Putamen (tissue), 1 donor: ENCODE results near the gene RBM19.
A peak's percentile ranks its signal among the peaks of the same experiment; 100 is the strongest.

Source experiments
- DNase-seq: peaks from one replicate; pipeline ENCODE4 v3.0.0-alpha.2; 2016; ENCODE audit warnings: low spot score

RBM19 gene

GRCh38 chr12:113855998-113856397 lies 110.1 kb downstream of the RBM19 start:
- no peak for DNase-seq

DNA sequence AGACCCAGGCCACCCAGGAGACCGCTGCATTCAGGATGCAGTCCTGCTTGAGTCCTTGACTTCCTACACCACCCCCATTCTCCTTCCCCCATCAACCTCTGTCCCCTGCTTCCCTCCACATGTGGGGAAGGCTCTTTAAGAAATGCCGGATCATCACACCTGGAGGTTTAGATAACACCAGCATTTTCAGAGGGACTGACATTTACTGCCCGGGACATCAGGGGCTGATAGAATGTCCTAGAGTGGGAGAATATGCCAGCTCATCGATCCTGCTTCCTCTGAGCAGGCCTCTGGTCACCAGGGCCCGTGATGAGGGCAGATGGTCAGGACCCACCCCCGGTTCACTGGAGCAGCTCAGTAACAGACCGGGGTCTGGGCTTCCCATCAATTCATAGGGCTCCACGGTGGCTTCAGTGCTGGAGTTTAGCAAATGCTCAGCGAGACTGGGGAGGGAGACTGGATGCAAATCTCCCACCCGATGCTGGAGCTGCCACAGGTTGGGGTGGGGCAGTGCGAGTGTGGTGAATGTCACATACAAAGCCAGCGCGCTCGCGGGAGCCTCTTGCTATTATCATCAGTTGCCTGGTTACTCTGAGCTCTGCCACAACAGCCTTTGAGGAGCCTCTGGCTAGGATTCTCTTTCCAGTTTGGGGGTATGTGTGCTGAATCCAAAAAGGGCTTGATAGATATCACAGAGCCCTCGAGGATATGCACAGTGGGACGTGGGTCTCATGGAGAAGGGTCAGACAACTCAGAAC lies 111.6 kb downstream of the RBM19 start:
- no peak for DNase-seq

- DNase-seq: no peak
Observed at GRCh38 chr12:113853491-113853890, 112.6 kb downstream of the RBM19 start.

DNA sequence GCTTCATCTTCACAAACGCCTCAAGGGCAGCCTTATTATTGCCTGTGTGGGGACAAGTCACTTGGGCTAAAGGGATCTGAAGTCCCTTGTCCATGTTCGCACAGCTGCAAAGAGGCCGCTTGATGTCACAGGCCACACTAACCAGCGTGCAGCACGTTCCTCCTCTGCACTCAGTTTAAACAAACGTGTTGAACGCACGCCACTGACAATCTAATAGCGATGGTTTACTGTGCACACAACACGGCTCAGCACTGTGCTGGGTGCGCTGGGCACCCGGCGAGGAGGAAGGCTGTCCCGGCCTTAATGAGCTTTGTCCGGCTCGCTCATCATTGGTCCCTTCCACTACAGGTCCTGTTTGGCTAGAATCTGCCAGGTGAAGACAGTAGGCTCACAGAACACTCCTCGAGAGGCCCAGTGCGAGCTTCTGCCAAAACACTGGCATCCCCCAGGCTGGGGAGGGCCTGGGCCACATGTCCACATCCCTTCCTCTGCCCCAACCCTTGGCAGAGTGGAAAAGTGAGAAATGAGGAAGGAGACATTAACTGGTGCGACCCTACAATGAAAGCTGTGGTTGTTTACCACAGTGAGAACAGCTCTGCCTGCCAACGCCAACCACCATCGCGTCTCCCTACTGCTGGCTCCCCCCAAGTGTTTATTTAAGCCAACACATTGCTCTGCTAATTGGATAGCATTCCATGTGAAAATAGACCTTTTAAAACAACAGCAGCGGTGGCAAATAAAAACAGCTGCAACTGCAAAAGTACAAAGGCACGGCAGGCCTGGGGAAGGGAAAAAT lies 113.2 kb downstream of the RBM19 start:
- DNase-seq: no peak

GRCh38 chr12:113852264-113852663 lies 113.9 kb downstream of the RBM19 start:
- no peak for DNase-seq

DNA sequence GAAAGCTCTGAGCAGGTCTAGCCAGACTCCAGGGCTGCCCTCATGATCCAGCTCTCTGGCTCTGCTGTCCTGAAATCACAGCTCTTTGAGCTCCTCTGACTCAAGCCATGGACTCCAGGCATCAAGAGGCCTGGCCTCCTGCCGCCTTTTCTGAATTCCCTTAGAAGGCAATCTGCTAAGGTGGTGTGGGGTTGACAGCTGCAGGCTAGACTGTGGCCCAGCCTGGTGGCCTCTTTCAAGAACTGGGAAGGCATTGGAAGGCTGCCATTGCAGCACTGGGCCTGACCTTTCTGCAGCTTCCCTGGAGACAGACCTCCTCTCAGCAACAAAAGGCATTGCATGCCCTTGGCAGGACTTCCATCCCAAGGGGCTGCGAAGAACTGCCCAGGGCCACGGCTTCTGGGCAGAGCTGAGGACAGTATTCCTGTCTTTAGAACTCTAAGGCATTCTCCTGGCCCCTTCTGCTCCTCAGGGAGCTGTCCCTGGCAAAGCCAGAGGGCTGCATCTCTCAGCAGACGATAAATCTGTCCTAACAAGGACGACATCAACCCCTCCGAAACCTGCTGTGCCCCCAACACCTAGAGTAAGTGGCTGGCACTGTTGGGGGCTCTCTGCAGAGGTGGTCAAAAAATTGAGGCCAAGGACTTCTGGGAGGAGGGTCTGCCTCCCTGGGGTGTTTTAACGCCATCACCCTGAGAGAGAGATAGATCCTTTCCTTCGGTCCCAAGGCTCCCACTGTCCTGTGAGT lies 115.6 kb downstream of the RBM19 start:
- no peak for DNase-seq

- DNase-seq: peak; percentile 26
Observed at GRCh38 chr12:113847856-113848255, 118.3 kb downstream of the RBM19 start.

GRCh38 chr12:113846883-113847755 lies 119.0 kb downstream of the RBM19 start:
- DNase-seq: no peak

GRCh38 chr12:113845900-113846674 lies 120.0 kb downstream of the RBM19 start:
- DNase-seq: no peak

DNA sequence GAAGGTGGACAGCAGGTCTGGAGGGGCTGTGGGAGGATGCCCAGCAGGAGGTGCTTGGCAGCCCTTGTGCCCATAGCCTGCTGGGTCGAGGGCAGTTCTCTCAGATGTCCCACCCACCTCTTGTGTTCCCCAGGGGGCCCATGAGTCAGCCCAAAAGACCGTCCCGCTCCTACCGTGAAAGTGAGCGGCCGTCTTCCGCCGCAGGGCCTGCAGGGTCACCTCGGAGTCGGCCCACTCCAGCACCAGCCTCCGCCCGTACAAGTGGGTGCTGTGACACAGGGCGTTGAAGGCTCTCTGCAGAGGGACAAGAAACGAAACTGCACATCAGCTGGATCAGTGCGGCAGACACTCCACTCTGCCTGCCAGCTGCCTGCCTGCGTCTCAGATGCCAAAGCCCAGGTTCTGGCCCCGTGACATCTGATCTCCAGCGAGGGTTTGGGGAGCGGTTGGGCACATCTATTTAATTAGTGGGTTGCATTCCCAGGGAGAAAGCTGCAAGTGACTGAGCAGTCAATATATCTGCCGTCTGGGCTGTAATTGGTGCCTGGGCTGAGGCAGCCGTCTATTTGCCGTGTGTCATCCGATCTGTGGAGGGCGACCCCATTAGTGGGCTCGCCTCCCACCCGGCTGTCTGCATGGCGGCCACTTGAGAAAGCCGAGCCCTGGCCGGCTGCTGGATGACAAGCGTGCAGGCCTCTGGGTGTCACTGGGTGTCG lies 121.5 kb downstream of the RBM19 start:
- no peak for DNase-seq

DNA sequence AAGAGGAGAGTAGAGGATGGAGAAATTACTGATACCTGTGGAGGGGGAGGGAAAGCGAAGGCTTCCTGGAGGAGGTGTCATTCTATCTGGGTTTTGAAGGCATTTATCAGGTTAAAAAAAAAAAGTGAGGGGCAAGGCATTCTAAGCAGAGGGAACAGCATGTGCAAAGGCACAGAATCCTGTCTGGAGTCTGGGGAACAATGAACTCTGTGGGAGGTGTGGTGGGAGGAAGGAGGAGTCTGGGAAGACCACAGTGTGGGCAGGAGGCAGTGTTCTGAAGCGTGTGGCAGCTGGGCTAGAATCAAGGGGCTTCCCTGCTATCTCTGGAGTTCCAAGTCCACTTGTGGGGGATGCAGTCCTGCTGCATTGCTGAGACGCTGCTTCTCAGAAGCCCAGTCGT lies 123.4 kb downstream of the RBM19 start:
- no peak for DNase-seq

DNA sequence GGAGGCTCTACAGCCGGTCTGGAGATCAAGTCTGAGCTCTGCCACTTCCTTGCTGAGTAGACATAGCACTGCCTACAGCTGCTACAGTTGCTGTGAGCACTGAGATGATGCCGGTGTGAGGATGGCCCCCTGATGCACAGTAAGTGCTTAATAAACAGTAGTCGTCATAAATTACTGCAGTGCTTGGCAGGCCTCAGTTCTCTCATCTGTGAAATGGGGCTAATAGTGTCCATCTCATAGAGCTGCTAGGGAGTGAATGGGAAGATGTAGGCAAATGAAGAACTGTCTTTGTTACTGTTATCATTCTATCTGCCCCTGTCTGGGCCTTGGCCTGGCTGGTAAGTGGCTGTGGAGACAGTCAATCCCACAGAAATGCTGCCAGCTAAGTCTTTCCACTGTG lies 124.3 kb downstream of the RBM19 start:
- DNase-seq: no peak

GRCh38 chr12:113840401-113841042 lies 125.6 kb downstream of the RBM19 start:
- DNase-seq: no peak

- DNase-seq: no peak
Observed at GRCh38 chr12:113838896-113839295, 127.2 kb downstream of the RBM19 start.

GRCh38 chr12:113837528-113838296 lies 128.4 kb downstream of the RBM19 start:
- no peak for DNase-seq

DNA sequence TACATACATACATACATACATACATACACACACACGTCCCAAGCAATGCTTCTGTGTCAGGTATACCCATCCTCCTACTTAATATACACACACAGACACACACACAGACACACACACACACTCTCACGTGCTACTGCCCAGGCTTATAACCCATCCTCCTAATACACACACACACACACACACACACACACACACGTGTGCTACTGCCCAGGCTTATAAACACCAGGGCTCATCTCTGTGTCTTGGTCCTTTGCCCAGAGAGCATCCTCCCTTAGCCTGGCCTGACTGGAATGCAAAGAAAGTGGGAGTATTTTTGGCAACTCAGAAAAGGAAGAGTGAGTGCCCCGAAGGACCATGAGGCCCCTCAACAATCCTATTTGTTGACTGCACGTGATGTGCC lies 129.0 kb downstream of the RBM19 start:
- DNase-seq: no peak

GRCh38 chr12:113835896-113836295 lies 130.2 kb downstream of the RBM19 start:
- no peak for DNase-seq

GRCh38 chr12:113835433-113835832 lies 130.7 kb downstream of the RBM19 start:
- no peak for DNase-seq

DNA sequence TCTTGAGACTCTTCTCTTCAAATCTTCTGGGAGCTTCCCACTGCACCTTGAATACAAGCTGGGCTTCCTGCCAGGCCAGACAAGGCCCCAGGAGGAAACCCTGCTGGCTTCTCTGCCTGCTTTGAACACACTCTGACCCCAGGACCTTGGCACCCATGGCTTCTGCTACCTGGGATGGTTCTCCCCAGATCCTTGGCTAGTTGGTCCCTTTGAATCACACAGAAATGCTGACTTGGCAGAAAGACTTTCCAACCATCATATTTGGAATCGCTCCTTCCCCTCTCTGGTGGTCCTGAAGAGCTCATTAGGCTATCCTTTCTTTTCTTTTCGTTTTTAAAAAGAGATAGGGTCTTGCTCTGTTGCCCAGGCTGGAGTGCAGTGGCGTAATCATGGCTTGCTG lies 132.7 kb downstream of the RBM19 start:
- no peak for DNase-seq
